Measurements from ENCODE around the gene CCR8.
A peak's percentile ranks its signal among the peaks of the same experiment; 100 is the strongest.

CCR8 gene

DNA sequence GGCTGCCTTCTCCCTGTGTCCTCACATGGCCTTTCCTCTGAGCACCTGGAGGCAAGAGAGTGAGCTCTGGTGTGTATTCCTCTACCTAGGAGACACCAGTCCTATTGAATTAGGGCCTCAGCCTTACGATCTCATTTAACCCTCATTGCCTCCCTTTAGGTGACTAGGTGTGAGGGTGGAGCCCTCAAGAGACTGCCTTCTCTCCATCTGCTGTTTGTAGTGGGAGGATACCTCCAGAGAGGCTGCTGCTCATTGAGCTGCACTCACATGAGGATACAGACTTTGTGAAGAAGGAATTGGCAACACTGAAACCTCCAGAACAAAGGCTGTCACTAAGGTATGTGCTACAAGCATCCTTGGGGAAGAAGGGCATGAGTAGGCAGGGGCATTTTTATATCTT is at the start of gene CCR8:
CCR8 (plus strand) TSS at position 217 of the 400 bp plus-strand sequence. CDS start 2,623 bp downstream, outside the sequence.
- peak within 1 kb of the TSS; percentile 42 for H3K4me3 Mint-ChIP-seq

GRCh38 chr3:39279745-39280517 is 49.6 kb upstream of the CCR8 start, which contains the start of gene CX3CR1:
CX3CR1 (minus strand) TSS chr3:39280036; CDS start chr3:39266509, 13,527 bp downstream.
- H3K9me3 Mint-ChIP-seq: no peaks in the 10 kb centered on the region
- H3K27ac Mint-ChIP-seq: no peak within 1 kb of the TSS
- H3K36me3 Mint-ChIP-seq (ENCODE audit: low read depth): no peaks in the 10 kb centered on the region
- peaks cover 26% of the 10 kb centered on the region for H3K4me1 Mint-ChIP-seq (ENCODE audit: low read depth)
- peaks cover 7% of the 10 kb centered on the region for H3K27me3 Mint-ChIP-seq
- H3K4me3 Mint-ChIP-seq: peak within 1 kb of the TSS; percentile 51

More for the DNA sequence above, at the start of gene CCR8:
- H3K36me3 Mint-ChIP-seq (ENCODE audit: low read depth): no peaks in the 10 kb centered on the region
- H3K9me3 Mint-ChIP-seq: no peaks in the 10 kb centered on the region
- H3K4me1 Mint-ChIP-seq (ENCODE audit: low read depth): peaks cover 14% of the 10 kb centered on the region
- no peaks in the 10 kb centered on the region for H3K27me3 Mint-ChIP-seq
- H3K27ac Mint-ChIP-seq: no peak within 1 kb of the TSS

DNA sequence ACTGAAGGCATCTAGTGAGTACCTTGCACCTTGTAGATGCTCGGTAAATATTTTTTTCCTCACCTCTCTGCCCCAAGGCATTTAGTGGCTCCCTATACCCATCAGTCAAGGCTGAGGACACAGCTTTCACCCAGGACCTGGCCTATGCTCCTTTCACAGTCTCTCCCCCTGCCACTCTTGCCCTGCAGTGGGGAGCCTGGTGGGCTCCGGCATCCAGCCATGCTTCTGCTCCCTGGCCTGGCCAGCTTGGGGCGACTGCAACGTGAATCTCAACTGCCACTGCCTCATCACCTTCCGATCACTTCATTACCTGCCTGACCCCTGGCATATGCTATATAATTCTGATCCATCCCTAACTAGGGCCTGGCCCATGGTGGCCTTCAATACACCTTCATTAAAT is 48.9 kb upstream of the CCR8 start:
- peak overlapping the region; percentile 30 for H3K4me3 Mint-ChIP-seq
- H3K9me3 Mint-ChIP-seq: no peaks in the 10 kb centered on the region
- no peak overlapping the region for H3K27ac Mint-ChIP-seq
- peaks cover 26% of the 10 kb centered on the region for H3K4me1 Mint-ChIP-seq (ENCODE audit: low read depth)
- H3K36me3 Mint-ChIP-seq (ENCODE audit: low read depth): no peaks in the 10 kb centered on the region
- H3K27me3 Mint-ChIP-seq: peaks cover 4% of the 10 kb centered on the region

DNA sequence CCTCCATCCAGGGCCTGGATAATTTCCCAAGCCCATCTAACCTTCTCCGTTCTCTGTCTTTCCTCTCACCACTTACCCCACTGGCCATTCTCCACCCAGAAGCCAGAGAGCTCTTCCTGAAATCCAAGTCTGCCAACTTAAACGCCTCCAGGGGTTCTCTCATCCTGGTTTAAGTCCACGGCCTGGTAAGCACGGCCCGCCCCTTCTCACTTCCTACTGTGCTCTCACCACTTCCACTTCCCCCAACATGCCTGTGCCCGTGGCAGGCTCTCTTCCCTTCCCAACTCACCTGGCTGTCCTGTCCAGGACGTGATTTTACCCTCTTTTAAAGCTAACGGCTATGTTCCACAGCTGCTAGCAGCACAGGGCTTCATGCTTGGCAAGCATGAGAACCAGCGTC is 48.0 kb upstream of the CCR8 start:
- Mint-ChIP-seq H3K4me3 (peak overlapping the region; percentile 54), H3K4me1 (ENCODE audit: low read depth) (peaks cover 26% of the 10 kb centered on the region), H3K27me3 (no peaks in the 10 kb centered on the region), H3K27ac (no peak overlapping the region), H3K9me3 (no peaks in the 10 kb centered on the region), H3K36me3 (ENCODE audit: low read depth) (no peaks in the 10 kb centered on the region)

DNA sequence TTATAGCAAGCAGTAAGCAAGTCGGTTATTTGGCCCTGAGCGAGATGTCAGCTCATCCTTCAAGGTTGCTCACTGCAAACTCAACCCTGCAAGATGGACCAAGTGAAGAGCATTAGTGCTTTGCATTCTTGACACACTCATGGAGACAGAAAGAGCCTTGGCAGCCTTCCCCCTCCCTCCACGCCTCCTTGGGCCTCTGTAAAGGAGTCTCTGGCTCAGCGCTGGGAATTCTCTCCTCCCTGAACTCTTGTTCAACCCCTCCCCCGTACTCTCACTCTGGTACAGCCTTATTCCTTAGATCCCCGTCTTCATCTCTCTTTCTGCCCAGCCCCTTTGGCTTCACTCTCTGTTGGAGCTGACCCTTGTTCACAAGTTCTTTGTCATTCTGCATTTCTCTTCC is 47.5 kb upstream of the CCR8 start:
- no peaks in the 10 kb centered on the region for H3K27me3 Mint-ChIP-seq
- H3K27ac Mint-ChIP-seq: no peak overlapping the region
- H3K9me3 Mint-ChIP-seq: no peaks in the 10 kb centered on the region
- no peaks in the 10 kb centered on the region for H3K36me3 Mint-ChIP-seq (ENCODE audit: low read depth)
- H3K4me1 Mint-ChIP-seq (ENCODE audit: low read depth): peaks cover 28% of the 10 kb centered on the region
- no peak overlapping the region for H3K4me3 Mint-ChIP-seq

GRCh38 chr3:39284457-39284881 is 45.0 kb upstream of the CCR8 start:
- H3K4me3 Mint-ChIP-seq: peak overlapping the region; percentile 15
- peaks cover 45% of the 10 kb centered on the region for H3K4me1 Mint-ChIP-seq (ENCODE audit: low read depth)
- no peaks in the 10 kb centered on the region for H3K9me3 Mint-ChIP-seq
- peak overlapping the region; percentile 79 for H3K27ac Mint-ChIP-seq
- no peaks in the 10 kb centered on the region for H3K27me3 Mint-ChIP-seq
- no peaks in the 10 kb centered on the region for H3K36me3 Mint-ChIP-seq (ENCODE audit: low read depth)

- Mint-ChIP-seq H3K4me1 (ENCODE audit: low read depth) (peaks cover 48% of the 10 kb centered on the region), H3K9me3 (no peaks in the 10 kb centered on the region), H3K36me3 (ENCODE audit: low read depth) (no peaks in the 10 kb centered on the region), H3K4me3 (no peak overlapping the region), H3K27me3 (no peaks in the 10 kb centered on the region), H3K27ac (no peak overlapping the region)
Observed at GRCh38 chr3:39285332-39285731, 44.2 kb upstream of the CCR8 start.

- no peak overlapping the region for H3K4me3 Mint-ChIP-seq
- H3K9me3 Mint-ChIP-seq: no peaks in the 10 kb centered on the region
- H3K36me3 Mint-ChIP-seq (ENCODE audit: low read depth): no peaks in the 10 kb centered on the region
- H3K4me1 Mint-ChIP-seq (ENCODE audit: low read depth): peaks cover 49% of the 10 kb centered on the region
- H3K27me3 Mint-ChIP-seq: no peaks in the 10 kb centered on the region
- no peak overlapping the region for H3K27ac Mint-ChIP-seq
Observed at GRCh38 chr3:39286771-39287170, 42.7 kb upstream of the CCR8 start.

DNA sequence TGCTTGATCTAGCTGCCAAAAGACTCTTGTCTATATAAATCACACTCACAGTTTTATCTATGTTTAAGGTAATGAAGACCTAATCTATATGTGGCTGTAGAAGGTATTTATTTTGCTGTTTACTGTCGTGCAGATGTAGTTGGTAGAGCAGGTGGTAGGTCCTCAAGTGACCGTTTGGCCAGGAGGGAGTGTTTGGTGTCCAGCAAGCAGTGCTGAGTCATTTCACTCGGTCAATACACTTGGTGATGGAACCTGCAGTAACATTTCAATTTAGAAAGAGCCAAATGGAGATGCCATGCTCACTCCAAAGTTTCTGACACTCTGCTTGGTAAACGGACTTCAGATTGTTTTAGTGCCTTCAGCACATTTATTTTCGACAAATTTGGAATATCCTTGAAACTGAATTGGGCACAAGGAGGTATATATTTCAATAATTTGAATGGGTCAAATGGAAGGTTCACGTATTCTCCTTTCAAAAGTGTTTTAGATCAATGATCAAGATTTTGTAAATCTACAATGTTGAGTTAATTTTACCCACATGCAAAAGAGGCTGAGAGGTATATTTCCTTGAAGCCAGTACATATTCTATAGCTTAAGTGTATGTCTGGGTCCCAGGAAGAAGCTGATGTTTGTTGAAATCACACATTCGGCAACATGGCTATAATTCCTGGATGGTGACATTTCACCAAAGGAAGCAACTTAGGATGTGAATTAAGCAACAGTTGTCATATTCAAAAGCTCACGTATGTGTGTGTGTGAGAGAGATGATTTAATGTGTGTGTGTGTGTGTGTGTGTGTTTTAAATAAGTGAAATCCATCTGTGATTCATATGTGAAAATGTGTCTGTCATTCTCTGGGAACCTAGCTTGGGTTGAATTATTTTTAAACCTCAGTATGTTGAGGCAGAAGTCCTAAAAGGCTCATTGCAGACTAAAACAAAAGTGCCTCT is 42.0 kb upstream of the CCR8 start:
- Mint-ChIP-seq H3K27ac (no peak overlapping the region), H3K36me3 (ENCODE audit: low read depth) (no peaks in the 10 kb centered on the region), H3K27me3 (no peaks in the 10 kb centered on the region), H3K4me3 (no peak overlapping the region), H3K4me1 (ENCODE audit: low read depth) (peaks cover 52% of the 10 kb centered on the region), H3K9me3 (no peaks in the 10 kb centered on the region)

DNA sequence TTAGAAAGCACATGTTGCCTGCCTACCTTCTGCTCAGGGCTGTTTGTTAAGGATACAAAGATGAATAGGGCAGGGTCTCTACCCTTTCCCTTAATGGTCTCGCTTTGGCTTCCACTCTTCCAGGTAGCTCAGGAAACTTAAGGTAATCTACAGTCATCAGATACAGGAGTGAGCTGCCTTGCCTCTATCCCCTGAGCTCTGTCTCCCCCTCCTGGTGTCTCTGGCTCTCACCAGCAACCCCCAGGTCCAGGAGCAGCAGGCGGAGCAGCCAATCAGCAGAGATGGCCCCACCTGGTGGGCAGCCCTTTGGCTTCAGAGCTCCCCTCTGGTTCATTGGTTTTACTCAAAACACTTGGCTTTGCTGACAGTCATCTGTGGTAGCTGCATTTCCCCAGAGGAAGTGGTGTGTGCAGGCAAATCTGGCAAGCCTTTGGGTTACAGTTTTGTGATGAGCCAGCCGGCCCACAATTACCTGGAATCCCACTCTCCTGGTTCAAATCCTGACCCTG is 41.2 kb upstream of the CCR8 start:
- Mint-ChIP-seq H3K4me1 (ENCODE audit: low read depth) (peaks cover 55% of the 10 kb centered on the region), H3K36me3 (ENCODE audit: low read depth) (no peaks in the 10 kb centered on the region), H3K4me3 (no peak overlapping the region)

GRCh38 chr3:39289107-39289506 is 40.4 kb upstream of the CCR8 start:
- Mint-ChIP-seq H3K27ac (peak overlapping the region; percentile 23), H3K36me3 (ENCODE audit: low read depth) (no peaks in the 10 kb centered on the region), H3K27me3 (no peaks in the 10 kb centered on the region), H3K9me3 (no peaks in the 10 kb centered on the region), H3K4me1 (ENCODE audit: low read depth) (peaks cover 51% of the 10 kb centered on the region), H3K4me3 (no peak overlapping the region)

More for the DNA sequence above, 41.2 kb upstream of the CCR8 start:
- no peaks in the 10 kb centered on the region for H3K27me3 Mint-ChIP-seq
- no peaks in the 10 kb centered on the region for H3K9me3 Mint-ChIP-seq
- peak overlapping the region; percentile 34 for H3K27ac Mint-ChIP-seq

- H3K4me1 Mint-ChIP-seq (ENCODE audit: low read depth): peaks cover 55% of the 10 kb centered on the region
- H3K4me3 Mint-ChIP-seq: no peak overlapping the region
- H3K36me3 Mint-ChIP-seq (ENCODE audit: low read depth): no peaks in the 10 kb centered on the region
- no peaks in the 10 kb centered on the region for H3K9me3 Mint-ChIP-seq
- H3K27me3 Mint-ChIP-seq: no peaks in the 10 kb centered on the region
- H3K27ac Mint-ChIP-seq: peak overlapping the region; percentile 79
Observed at GRCh38 chr3:39290255-39290654, 39.3 kb upstream of the CCR8 start.

DNA sequence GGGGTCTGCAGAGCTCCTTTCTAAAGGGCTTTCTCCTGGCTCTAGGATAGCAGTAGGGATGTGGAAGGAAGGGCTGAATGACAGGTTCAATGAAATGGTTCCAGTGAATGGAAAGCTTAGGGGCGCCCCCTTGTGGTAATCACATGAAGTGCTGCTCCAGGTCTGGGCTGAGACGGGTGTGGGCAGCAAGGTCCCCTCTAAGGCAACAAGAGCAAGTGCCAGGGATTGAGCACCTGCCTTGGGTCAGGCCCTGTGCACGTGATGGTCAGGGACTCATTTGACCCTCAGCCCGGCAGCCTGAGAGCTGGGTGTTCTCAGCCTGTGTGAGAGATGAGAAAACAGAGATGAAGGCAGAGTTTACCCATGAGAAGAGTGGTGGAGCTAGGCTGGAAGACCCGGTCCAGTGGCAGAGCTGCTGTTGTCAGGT is 37.6 kb upstream of the CCR8 start:
- Mint-ChIP-seq H3K36me3 (ENCODE audit: low read depth) (no peaks in the 10 kb centered on the region), H3K4me1 (ENCODE audit: low read depth) (peaks cover 64% of the 10 kb centered on the region), H3K27me3 (no peaks in the 10 kb centered on the region), H3K4me3 (no peak overlapping the region), H3K9me3 (no peaks in the 10 kb centered on the region), H3K27ac (no peak overlapping the region)

DNA sequence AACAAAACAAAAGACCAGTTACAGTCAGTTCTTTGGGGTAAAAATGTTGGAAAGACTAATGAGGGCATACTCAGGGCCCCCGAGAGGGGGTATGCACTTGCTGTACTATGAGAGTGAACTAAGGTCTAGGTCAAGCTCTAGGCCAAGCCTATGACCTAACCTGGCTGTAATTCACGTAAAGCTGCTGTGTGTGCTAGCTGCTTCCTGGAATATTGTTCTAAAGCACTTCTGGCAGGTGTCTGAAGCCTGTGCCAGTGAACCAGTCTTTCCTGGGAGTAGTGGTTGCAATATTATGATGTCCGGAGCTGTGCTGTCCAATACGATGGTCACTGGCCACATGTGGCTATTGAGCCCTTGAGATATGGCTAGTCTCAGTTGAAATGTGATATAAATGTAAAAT is 36.5 kb upstream of the CCR8 start:
- Mint-ChIP-seq H3K27ac (no peak overlapping the region), H3K9me3 (no peaks in the 10 kb centered on the region), H3K4me3 (no peak overlapping the region), H3K36me3 (ENCODE audit: low read depth) (no peaks in the 10 kb centered on the region), H3K4me1 (ENCODE audit: low read depth) (peaks cover 61% of the 10 kb centered on the region), H3K27me3 (no peaks in the 10 kb centered on the region)

Measured in stimulated activated naive CD8-positive, alpha-beta T cell treated with anti-CD3 and anti-CD28 coated beads, Interleukin-15, Interleukin-2, amounts not matched to agents 100 ng/mL and 50 ng/mL, for 24 hours (primary cell).